Measurements from ENCODE around the gene COX18.

COX18 gene

GRCh38 chr4:73021634-73022033 is 47.9 kb downstream of the COX18 start:
- H3K9me3 Mint-ChIP-seq = no peaks in the 10 kb centered on the region
- intact Hi-C loops (cut with micrococcal nuclease) = loop anchor here (2.0 kb wide), 1 partner anchor 319 kb away; no protein-coding TSS in a partner anchor
- H3K4me3 Mint-ChIP-seq = no peak overlapping the region
- peaks cover 3% of the 10 kb centered on the region for H3K27me3 Mint-ChIP-seq
- H3K36me3 Mint-ChIP-seq (ENCODE audit: low read depth) = no peaks in the 10 kb centered on the region
- H3K27ac Mint-ChIP-seq = no peak overlapping the region
- no peaks in the 10 kb centered on the region for H3K4me1 Mint-ChIP-seq (ENCODE audit: low read depth)

- intact Hi-C loops (cut with micrococcal nuclease) = loop anchor here (2.0 to 5.0 kb wide), 2 partner anchors 317 to 512 kb away; no protein-coding TSS in a partner anchor
- no peaks in the 10 kb centered on the region for H3K9me3 Mint-ChIP-seq
Observed at GRCh38 chr4:73019462-73020047, 50.0 kb downstream of the COX18 start.

GRCh38 chr4:73018595-73018994 is 50.9 kb downstream of the COX18 start:
- Mint-ChIP-seq H3K27ac (no peak overlapping the region), H3K36me3 (ENCODE audit: low read depth) (no peaks in the 10 kb centered on the region), H3K4me3 (no peak overlapping the region), H3K4me1 (ENCODE audit: low read depth) (no peaks in the 10 kb centered on the region), H3K9me3 (no peaks in the 10 kb centered on the region), H3K27me3 (peaks cover 3% of the 10 kb centered on the region)
- intact Hi-C loops (cut with micrococcal nuclease) = loop anchor here (5.0 kb wide), 1 partner anchor 511 kb away; no protein-coding TSS in a partner anchor

More at GRCh38 chr4:73019462-73020047, 50.0 kb downstream of the COX18 start:
- H3K27ac Mint-ChIP-seq = no peak overlapping the region
- no peaks in the 10 kb centered on the region for H3K36me3 Mint-ChIP-seq (ENCODE audit: low read depth)
- H3K4me1 Mint-ChIP-seq (ENCODE audit: low read depth) = no peaks in the 10 kb centered on the region
- no peak overlapping the region for H3K4me3 Mint-ChIP-seq
- H3K27me3 Mint-ChIP-seq = peaks cover 3% of the 10 kb centered on the region

- H3K27ac Mint-ChIP-seq = no peak overlapping the region
- peaks cover 11% of the 10 kb centered on the region for H3K9me3 Mint-ChIP-seq
- H3K36me3 Mint-ChIP-seq (ENCODE audit: low read depth) = no peaks in the 10 kb centered on the region
- no peaks in the 10 kb centered on the region for H3K27me3 Mint-ChIP-seq
- intact Hi-C loops (cut with micrococcal nuclease) = no loop called here
- no peak overlapping the region for H3K4me3 Mint-ChIP-seq
- no peaks in the 10 kb centered on the region for H3K4me1 Mint-ChIP-seq (ENCODE audit: low read depth)
Observed at GRCh38 chr4:73013310-73013709, 56.2 kb downstream of the COX18 start.

- H3K27ac Mint-ChIP-seq = no peak overlapping the region
- intact Hi-C loops (cut with micrococcal nuclease) = no loop called here
- no peaks in the 10 kb centered on the region for H3K27me3 Mint-ChIP-seq
- no peak overlapping the region for H3K4me3 Mint-ChIP-seq
- no peaks in the 10 kb centered on the region for H3K4me1 Mint-ChIP-seq (ENCODE audit: low read depth)
- H3K9me3 Mint-ChIP-seq = peaks cover 11% of the 10 kb centered on the region
- H3K36me3 Mint-ChIP-seq (ENCODE audit: low read depth) = no peaks in the 10 kb centered on the region
Observed at GRCh38 chr4:73012673-73013072, 56.8 kb downstream of the COX18 start.

GRCh38 chr4:73011629-73011985 is 57.9 kb downstream of the COX18 start:
- peaks cover 11% of the 10 kb centered on the region for H3K9me3 Mint-ChIP-seq
- no peak overlapping the region for H3K27ac Mint-ChIP-seq
- H3K27me3 Mint-ChIP-seq = no peaks in the 10 kb centered on the region
- no peaks in the 10 kb centered on the region for H3K36me3 Mint-ChIP-seq (ENCODE audit: low read depth)
- intact Hi-C loops (cut with micrococcal nuclease) = no loop called here
- H3K4me1 Mint-ChIP-seq (ENCODE audit: low read depth) = no peaks in the 10 kb centered on the region
- H3K4me3 Mint-ChIP-seq = no peak overlapping the region

- no peaks in the 10 kb centered on the region for H3K4me1 Mint-ChIP-seq (ENCODE audit: low read depth)
- H3K27me3 Mint-ChIP-seq = no peaks in the 10 kb centered on the region
- H3K36me3 Mint-ChIP-seq (ENCODE audit: low read depth) = no peaks in the 10 kb centered on the region
- no peak overlapping the region for H3K27ac Mint-ChIP-seq
- intact Hi-C loops (cut with micrococcal nuclease) = no loop called here
- peaks cover 11% of the 10 kb centered on the region for H3K9me3 Mint-ChIP-seq
- H3K4me3 Mint-ChIP-seq = no peak overlapping the region
Observed at GRCh38 chr4:73010789-73011628, 58.5 kb downstream of the COX18 start.

- Mint-ChIP-seq H3K4me1 (ENCODE audit: low read depth) (no peaks in the 10 kb centered on the region), H3K36me3 (ENCODE audit: low read depth) (no peaks in the 10 kb centered on the region), H3K4me3 (no peak overlapping the region), H3K9me3 (peaks cover 11% of the 10 kb centered on the region), H3K27me3 (no peaks in the 10 kb centered on the region), H3K27ac (no peak overlapping the region)
- intact Hi-C loops (cut with micrococcal nuclease) = no loop called here
Observed at GRCh38 chr4:73007526-73008100, 61.9 kb downstream of the COX18 start.

- no peaks in the 10 kb centered on the region for H3K4me1 Mint-ChIP-seq (ENCODE audit: low read depth)
Observed at GRCh38 chr4:73006286-73006990, 63.1 kb downstream of the COX18 start.

GRCh38 chr4:73005514-73005913 is 64.0 kb downstream of the COX18 start:
- Mint-ChIP-seq H3K36me3 (ENCODE audit: low read depth) (no peaks in the 10 kb centered on the region), H3K4me1 (ENCODE audit: low read depth) (no peaks in the 10 kb centered on the region), H3K4me3 (no peak overlapping the region), H3K27me3 (no peaks in the 10 kb centered on the region), H3K27ac (no peak overlapping the region), H3K9me3 (no peaks in the 10 kb centered on the region)
- intact Hi-C loops (cut with micrococcal nuclease) = no loop called here

More at GRCh38 chr4:73006286-73006990, 63.1 kb downstream of the COX18 start:
- intact Hi-C loops (cut with micrococcal nuclease) = no loop called here
- Mint-ChIP-seq H3K36me3 (ENCODE audit: low read depth) (no peaks in the 10 kb centered on the region), H3K9me3 (no peaks in the 10 kb centered on the region), H3K27me3 (no peaks in the 10 kb centered on the region), H3K27ac (no peak overlapping the region), H3K4me3 (no peak overlapping the region)
